Measurements from ENCODE around the gene SPIRE2. TPM values are rescaled to one million over a fixed set of nuclear protein-coding genes. Genes with fewer than 3 reads are reported as not detected.

Gene SPIRE2
- total and polyA plus RNA-seq, 2 of the 13 experiments (the other 11 are each of a cell fraction or from before 2014, with no cell fraction given) = 13.3 to 37.5 TPM

GRCh38 chr16:89873972-89874689, 45.9 kb downstream of the SPIRE2 start (continued):
- TF ChIP-seq RNF2 (conservative IDR thresholded peaks at IDR 0.05; ENCODE audit: low read depth) (no peak), BCLAF1 (IDR thresholded peaks at IDR 0.05) (no peak), CSRNP1 (CRISPR knock-in tag; IDR thresholded peaks at IDR 0.05) (peak; percentile 45; the same call in 1 of the 2 replicates), ZNF646 (CRISPR knock-in tag; IDR thresholded peaks at IDR 0.05) (no peak), ZNF513 (CRISPR knock-in tag; conservative IDR thresholded peaks at IDR 0.05) (no peak), THAP9 (CRISPR knock-in tag; IDR thresholded peaks at IDR 0.05; ENCODE audit: borderline replicate concordance) (0 out of 2 replicates have a peak, but pooled peaks have one; percentile 39), ZNF580 (CRISPR knock-in tag; IDR thresholded peaks at IDR 0.05; ENCODE audit: borderline replicate concordance, low read depth) (no peak), ZC3H4 (CRISPR knock-in tag; IDR thresholded peaks at IDR 0.05; ENCODE audit: borderline replicate concordance) (peak; percentile 54; the same call in 1 of the 2 replicates), SNAI1 (CRISPR knock-in tag; IDR thresholded peaks at IDR 0.05; ENCODE audit: borderline replicate concordance) (no peak), GATAD1 (CRISPR knock-in tag; IDR thresholded peaks at IDR 0.05) (peak; percentile 29; the same call in 1 of the 2 replicates)

Measured in HepG2 (cell line).